NCI-H2081 treated with DMSO at 0.1 percent for 48 hours (cell line): ENCODE results near the gene CEACAM7.

Experiments
- DNase-seq: peaks from one replicate; lab custom pipeline; 2025; lab: John Stamatoyannopoulos, UW

Gene CEACAM7

DNA sequence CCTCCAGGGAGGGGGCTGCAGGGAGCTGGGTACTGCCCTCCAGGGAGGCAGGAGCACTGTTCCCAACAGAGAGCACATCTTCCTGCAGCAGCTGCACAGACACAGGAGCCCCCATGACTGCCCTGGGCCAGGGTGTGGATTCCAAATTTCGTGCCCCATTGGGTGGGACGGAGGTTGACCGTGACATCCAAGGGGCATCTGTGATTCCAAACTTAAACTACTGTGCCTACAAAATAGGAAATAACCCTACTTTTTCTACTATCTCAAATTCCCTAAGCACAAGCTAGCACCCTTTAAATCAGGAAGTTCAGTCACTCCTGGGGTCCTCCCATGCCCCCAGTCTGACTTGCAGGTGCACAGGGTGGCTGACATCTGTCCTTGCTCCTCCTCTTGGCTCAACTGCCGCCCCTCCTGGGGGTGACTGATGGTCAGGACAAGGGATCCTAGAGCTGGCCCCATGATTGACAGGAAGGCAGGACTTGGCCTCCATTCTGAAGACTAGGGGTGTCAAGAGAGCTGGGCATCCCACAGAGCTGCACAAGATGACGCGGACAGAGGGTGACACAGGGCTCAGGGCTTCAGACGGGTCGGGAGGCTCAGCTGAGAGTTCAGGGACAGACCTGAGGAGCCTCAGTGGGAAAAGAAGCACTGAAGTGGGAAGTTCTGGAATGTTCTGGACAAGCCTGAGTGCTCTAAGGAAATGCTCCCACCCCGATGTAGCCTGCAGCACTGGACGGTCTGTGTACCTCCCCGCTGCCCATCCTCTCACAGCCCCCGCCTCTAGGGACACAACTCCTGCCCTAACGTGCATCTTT is 12.5 kb upstream of the CEACAM7 start:
- no peak for DNase-seq

DNA sequence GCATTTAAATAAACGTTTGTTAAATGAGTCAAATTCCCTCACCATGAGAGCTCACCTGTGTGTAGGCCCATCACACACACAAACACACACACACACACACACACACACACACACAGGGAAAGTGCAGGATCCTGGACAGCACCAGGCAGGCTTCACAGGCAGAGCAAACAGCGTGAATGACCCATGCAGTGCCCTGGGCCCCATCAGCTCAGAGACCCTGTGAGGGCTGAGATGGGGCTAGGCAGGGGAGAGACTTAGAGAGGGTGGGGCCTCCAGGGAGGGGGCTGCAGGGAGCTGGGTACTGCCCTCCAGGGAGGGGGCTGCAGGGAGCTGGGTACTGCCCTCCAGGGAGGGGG is 11.9 kb upstream of the CEACAM7 start:
- no peak for DNase-seq

- DNase-seq: no peak
Measured at GRCh38 chr19:41699231-41699967, 11.3 kb upstream of the CEACAM7 start.

GRCh38 chr19:41698746-41699230 is 10.7 kb upstream of the CEACAM7 start:
- no peak for DNase-seq

DNA sequence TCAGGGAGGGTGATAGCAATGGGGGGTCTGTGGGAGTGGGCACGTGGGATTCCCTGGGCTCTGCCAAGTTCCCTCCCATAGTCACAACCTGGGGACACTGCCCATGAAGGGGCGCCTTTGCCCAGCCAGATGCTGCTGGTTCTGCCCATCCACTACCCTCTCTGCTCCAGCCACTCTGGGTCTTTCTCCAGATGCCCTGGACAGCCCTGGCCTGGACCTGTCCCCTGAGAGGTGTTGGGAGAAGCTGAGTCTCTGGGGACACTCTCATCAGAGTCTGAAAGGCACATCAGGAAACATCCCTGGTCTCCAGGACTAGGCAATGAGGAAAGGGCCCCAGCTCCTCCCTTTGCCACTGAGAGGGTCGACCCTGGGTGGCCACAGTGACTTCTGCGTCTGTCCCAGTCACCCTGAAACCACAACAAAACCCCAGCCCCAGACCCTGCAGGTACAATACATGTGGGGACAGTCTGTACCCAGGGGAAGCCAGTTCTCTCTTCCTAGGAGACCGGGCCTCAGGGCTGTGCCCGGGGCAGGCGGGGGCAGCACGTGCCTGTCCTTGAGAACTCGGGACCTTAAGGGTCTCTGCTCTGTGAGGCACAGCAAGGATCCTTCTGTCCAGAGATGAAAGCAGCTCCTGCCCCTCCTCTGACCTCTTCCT is 9.3 kb upstream of the CEACAM7 start:
- DNase-seq: no peak

DNA sequence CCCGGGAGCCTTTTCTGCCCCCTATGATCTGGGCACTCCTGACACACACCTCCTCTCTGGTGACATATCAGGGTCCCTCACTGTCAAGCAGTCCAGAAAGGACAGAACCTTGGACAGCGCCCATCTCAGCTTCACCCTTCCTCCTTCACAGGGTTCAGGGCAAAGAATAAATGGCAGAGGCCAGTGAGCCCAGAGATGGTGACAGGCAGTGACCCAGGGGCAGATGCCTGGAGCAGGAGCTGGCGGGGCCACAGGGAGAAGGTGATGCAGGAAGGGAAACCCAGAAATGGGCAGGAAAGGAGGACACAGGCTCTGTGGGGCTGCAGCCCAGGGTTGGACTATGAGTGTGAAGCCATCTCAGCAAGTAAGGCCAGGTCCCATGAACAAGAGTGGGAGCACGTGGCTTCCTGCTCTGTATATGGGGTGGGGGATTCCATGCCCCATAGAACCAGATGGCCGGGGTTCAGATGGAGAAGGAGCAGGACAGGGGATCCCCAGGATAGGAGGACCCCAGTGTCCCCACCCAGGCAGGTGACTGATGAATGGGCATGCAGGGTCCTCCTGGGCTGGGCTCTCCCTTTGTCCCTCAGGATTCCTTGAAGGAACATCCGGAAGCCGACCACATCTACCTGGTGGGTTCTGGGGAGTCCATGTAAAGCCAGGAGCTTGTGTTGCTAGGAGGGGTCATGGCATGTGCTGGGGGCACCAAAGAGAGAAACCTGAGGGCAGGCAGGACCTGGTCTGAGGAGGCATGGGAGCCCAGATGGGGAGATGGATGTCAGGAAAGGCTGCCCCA is 8.5 kb upstream of the CEACAM7 start:
- DNase-seq: no peak

DNA sequence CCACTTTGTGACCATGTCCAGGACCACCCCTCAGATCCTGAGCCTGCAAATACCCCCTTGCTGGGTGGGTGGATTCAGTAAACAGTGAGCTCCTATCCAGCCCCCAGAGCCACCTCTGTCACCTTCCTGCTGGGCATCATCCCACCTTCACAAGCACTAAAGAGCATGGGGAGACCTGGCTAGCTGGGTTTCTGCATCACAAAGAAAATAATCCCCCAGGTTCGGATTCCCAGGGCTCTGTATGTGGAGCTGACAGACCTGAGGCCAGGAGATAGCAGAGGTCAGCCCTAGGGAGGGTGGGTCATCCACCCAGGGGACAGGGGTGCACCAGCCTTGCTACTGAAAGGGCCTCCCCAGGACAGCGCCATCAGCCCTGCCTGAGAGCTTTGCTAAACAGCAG is 7.7 kb upstream of the CEACAM7 start:
- no peak for DNase-seq

- no peak for DNase-seq
Measured at GRCh38 chr19:41694831-41695635, 7.0 kb upstream of the CEACAM7 start.

DNA sequence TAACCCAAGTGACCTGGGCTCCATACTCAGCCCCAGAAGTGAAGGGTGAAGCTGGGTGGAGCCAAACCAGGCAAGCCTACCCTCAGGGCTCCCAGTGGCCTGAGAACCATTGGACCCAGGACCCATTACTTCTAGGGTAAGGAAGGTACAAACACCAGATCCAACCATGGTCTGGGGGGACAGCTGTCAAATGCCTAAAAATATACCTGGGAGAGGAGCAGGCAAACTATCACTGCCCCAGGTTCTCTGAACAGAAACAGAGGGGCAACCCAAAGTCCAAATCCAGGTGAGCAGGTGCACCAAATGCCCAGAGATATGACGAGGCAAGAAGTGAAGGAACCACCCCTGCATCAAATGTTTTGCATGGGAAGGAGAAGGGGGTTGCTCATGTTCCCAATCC is 6.1 kb upstream of the CEACAM7 start:
- DNase-seq: no peak

DNA sequence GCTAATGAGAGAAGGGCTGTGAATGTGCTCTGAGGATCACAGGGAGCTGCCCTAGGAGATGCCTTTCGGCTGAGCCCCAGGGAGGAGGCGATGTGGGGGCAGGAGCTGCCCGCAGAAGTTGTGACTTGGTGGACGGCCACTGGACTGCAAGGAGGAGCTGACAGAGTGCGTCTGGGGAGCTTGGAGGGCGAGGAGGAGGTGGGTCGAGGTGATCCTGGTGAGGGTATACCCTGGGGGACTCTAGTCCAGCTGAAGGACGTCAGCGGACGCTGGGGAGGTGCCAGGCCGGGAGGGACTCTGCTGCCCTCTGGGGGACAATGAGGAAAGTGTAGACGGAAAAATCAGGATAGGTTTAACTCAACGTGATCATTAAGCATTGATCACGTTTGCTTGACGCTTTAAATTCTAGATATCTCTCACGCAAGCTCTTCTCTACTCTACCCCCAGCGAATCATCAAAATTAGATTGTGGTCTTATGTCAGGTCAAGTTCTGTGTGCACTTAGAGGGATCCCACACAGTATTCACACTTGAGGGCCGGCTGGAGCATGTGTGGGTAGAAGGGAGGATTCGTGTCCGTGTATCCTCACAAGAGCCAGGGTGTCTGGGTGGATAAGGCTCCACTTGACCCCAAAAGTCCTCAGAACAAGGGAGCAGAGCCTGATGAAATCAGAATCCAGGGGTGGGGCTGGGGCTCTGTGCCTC is 3.3 kb upstream of the CEACAM7 start:
- DNase-seq: no peak

DNA sequence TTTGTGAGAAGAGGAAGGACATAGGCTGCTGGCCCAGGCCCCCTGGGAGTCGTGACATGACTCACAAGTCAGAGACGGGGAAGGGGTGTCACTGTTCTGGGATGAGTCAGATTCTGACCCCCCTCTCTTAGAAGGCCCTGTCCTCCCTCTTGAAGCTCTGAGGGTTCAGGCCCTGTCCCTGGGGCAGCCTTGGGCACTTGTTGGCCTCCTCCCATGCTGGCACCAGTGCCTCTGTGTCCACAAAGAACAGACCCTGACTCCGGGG is 2.7 kb upstream of the CEACAM7 start:
- DNase-seq: no peak

DNA sequence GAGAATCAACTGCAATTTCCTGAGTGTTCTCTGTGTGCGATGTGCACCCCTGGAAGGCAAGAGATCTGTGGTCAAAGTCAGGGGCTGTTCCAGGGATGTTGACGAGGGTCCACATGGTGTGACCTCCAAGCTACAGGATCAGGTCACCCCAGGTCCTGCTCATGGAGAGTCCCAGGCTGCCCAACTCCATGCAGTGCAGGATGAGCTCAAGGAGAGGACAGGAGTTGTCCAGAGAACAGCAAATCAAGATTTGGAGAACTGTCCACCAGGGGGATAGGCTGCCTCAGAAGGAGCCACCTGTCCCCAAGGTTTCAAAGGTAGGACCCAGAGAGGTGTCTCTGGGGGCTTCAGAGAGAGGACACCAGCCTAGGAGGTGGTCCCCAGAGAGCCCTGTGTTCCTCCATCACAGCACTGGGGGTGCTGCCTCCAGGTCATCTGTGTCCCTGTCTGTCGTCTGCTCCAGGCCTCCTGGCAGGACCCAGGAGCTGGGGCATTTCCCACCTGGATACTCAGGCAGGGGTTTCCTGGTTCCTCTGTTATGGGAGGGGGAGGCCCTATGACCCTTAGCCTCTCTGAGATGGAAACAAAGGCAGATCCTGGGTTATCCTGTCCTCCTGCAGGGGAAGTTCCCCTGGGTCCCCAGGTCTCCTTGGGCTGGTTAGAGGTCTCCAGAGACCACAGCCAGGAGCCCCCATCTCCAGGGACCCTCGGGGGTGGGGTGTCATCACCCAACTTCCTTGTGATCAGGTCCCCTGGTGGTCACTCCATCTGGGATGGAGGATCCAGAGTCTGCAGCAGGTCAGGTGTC is 2.1 kb upstream of the CEACAM7 start:
- DNase-seq: no peak

DNA sequence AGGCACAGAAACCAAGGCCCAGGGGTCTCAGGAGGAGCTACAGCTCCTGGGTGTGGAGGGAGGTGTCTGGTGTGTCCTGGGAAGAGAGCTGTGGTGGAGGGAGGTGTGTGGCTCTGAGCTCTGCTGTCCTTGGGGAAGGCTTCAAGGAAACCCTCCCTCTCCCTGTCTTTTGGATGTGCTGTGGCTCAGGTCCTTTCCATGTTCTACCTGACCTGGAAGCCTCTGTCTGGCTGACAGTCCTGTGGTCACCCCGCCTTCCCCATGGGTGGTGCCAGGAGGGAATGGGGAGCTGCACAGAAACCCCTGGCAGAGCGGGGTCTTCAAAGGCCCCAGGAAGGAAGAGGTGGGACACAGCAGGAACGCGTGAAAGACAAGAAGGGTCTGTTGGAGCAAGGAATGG is 617 bp upstream of the CEACAM7 start:
- DNase-seq: no peak

DNA sequence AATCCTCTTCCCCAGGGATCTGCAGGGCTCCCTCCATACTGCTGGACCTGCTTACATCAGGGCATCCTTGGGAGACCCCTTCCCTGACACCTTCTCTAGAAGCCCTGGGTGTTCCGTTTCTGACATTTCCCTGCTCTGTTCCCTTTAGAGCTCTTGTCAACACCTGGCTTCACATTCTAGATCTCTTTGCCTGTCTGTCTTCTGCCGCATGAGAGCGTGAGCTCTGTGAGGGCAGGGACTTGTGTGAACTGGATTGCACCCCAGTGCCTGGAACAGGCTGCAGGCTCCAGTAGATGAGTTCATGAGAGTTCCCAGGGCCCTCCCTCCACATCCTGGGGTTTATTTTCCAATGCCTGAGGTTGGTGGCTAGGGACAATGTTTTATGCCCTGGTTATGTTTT is 651 bp downstream of the CEACAM7 start:
- no peak for DNase-seq

GRCh38 chr19:41682437-41682836 is 5.6 kb downstream of the CEACAM7 start:
- DNase-seq: no peak

DNA sequence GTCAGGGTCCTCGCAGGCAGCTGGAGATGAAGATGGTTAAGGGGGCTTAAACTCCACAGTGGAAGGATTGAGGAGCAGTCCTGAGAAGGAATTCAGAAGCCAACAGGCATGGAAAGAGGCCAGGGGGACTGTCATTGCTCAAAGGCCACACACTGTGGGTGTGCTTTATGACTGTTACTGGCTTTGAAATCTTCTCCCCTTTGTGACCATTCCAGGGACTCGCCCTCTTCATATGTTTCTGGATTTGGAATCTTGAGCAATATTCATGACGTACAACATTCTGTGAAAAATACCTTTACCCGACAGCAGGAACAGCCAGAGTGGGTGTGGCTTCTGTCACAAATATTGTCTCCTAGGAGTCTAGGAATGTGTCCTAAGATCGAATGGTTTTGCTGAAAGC is 16.6 kb downstream of the CEACAM7 start:
- DNase-seq: no peak

DNA sequence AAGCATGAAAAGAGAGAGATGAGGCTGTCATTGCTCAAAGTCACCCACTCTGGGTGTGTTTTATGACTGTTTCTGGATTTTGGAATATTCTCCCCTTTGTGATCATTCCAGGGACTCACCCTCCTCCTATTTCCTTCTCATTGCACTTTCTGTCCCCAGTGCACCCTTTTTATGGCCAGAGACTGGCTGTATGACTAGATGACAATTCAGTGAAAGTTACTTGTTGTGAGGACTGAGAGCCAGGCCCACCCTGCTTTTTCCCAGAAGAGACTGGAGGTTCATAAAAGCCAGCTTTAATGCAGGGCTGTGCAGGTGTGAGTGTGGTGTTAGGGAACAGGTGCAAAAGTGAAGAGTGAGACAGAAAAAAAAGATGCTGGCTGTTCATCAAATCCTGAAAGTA is 17.3 kb downstream of the CEACAM7 start:
- no peak for DNase-seq

DNA sequence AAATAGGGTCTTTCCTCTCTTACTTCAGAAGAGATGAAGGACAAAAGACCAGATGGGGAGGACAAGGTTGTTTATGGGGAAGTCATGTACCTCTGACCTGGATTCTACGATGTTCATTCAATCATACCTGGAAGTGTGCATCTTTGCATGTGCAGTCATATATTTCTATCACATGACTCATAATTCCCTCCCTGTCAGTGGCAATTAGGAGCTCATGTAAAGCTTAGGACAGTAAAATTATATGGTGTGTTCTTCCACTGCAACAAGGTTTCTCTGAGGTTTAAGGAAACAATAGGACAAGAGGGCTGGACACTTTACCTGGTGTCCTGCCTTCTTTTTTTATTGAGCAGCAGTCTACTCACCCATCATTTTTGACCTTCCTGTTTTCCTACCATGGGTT is 19.8 kb downstream of the CEACAM7 start:
- DNase-seq: no peak

DNA sequence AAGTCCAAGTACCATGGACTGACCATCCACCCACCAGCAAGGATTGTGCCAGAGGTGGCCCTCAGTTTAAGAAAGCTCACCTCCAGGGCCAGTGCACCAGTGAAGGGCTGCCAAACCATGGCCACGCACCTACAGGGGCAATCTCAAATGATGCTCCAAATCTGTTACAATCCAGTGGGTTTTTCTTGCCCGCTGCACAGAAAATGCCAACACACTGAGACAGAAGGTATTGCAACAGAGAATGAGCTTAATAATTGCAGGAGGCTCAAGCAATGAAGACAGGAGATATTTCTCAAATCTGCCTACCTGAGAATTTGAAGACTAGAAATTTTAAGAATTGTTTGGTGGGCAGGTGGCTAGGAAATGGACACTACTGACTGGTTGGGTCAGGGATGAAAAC is 22.0 kb downstream of the CEACAM7 start:
- DNase-seq: no peak

GRCh38 chr19:41657157-41657556 is 30.9 kb downstream of the CEACAM7 start:
- no peak for DNase-seq
